ENCODE data around the gene AFF2. TPM values are rescaled to one million over a fixed set of nuclear protein-coding genes. Genes with fewer than 3 reads are reported as not detected.

Gene AFF2
- total RNA-seq, 1 donor from 2014 or later, result 0.74 TPM

GRCh38 chrX:148567779-148568178 lies 67.4 kb downstream of the AFF2 start:
- Histone ChIP-seq H3K36me3 (no peaks in the 10 kb centered on the region), H3K4me1 (no peaks in the 10 kb centered on the region), H3K9me3 (no peaks in the 10 kb centered on the region), H3K27ac (no peak overlapping the region), H3K27me3 (no peaks in the 10 kb centered on the region), H3K4me3 (no peak overlapping the region)
- intact Hi-C loops (cut with DNase I), result no loop called here
- no peak for TF ChIP-seq CTCF (IDR thresholded peaks at IDR 0.05)
- no peak for TF ChIP-seq POLR2A (IDR thresholded peaks at IDR 0.05)
- no peak for TF ChIP-seq POLR2AphosphoS5 (IDR thresholded peaks at IDR 0.05; ENCODE audit: insufficient read depth in 1 of 2, low read depth in 1 of 2)
- DNase-seq (ENCODE audit: extremely low spot score in 2 of 2), result no peak

GRCh38 chrX:148568763-148569162 lies 68.3 kb downstream of the AFF2 start:
- Histone ChIP-seq H3K4me1 (no peaks in the 10 kb centered on the region), H3K4me3 (no peak overlapping the region), H3K27me3 (no peaks in the 10 kb centered on the region), H3K36me3 (no peaks in the 10 kb centered on the region), H3K9me3 (no peaks in the 10 kb centered on the region), H3K27ac (no peak overlapping the region)
- intact Hi-C loops (cut with DNase I), result no loop called here
- no peak for DNase-seq (ENCODE audit: extremely low spot score in 2 of 2)
- TF ChIP-seq POLR2A (IDR thresholded peaks at IDR 0.05), result no peak
- no peak for TF ChIP-seq POLR2AphosphoS5 (IDR thresholded peaks at IDR 0.05; ENCODE audit: insufficient read depth in 1 of 2, low read depth in 1 of 2)
- TF ChIP-seq CTCF (IDR thresholded peaks at IDR 0.05), result no peak

GRCh38 chrX:148572337-148572736 lies 71.9 kb downstream of the AFF2 start:
- no peak overlapping the region for H3K27ac ChIP-seq
- H3K36me3 ChIP-seq, result no peaks in the 10 kb centered on the region
- H3K4me3 ChIP-seq, result no peak overlapping the region
- no peaks in the 10 kb centered on the region for H3K9me3 ChIP-seq
- no peaks in the 10 kb centered on the region for H3K4me1 ChIP-seq
- intact Hi-C loops (cut with DNase I), result no loop called here
- no peak for DNase-seq (ENCODE audit: extremely low spot score in 2 of 2)
- no peaks in the 10 kb centered on the region for H3K27me3 ChIP-seq
- TF ChIP-seq POLR2A (IDR thresholded peaks at IDR 0.05) (no peak), CTCF (IDR thresholded peaks at IDR 0.05) (no peak), POLR2AphosphoS5 (IDR thresholded peaks at IDR 0.05; ENCODE audit: insufficient read depth in 1 of 2, low read depth in 1 of 2) (no peak)

GRCh38 chrX:148573119-148573518 lies 72.7 kb downstream of the AFF2 start:
- Histone ChIP-seq H3K4me3 (no peak overlapping the region), H3K27me3 (no peaks in the 10 kb centered on the region), H3K4me1 (no peaks in the 10 kb centered on the region), H3K36me3 (no peaks in the 10 kb centered on the region), H3K9me3 (no peaks in the 10 kb centered on the region), H3K27ac (no peak overlapping the region)
- no peak for DNase-seq (ENCODE audit: extremely low spot score in 2 of 2)
- TF ChIP-seq CTCF (IDR thresholded peaks at IDR 0.05) (no peak), POLR2AphosphoS5 (IDR thresholded peaks at IDR 0.05; ENCODE audit: insufficient read depth in 1 of 2, low read depth in 1 of 2) (no peak), POLR2A (IDR thresholded peaks at IDR 0.05) (no peak)
- intact Hi-C loops (cut with DNase I), result no loop called here

GRCh38 chrX:148574237-148574973 lies 74.0 kb downstream of the AFF2 start:
- no peaks in the 10 kb centered on the region for H3K36me3 ChIP-seq
- H3K4me3 ChIP-seq, result no peak overlapping the region
- no peaks in the 10 kb centered on the region for H3K4me1 ChIP-seq
- H3K27me3 ChIP-seq, result no peaks in the 10 kb centered on the region
- TF ChIP-seq POLR2A (IDR thresholded peaks at IDR 0.05), result no peak
- TF ChIP-seq CTCF (IDR thresholded peaks at IDR 0.05), result no peak
- TF ChIP-seq POLR2AphosphoS5 (IDR thresholded peaks at IDR 0.05; ENCODE audit: insufficient read depth in 1 of 2, low read depth in 1 of 2), result no peak
- no peak for DNase-seq (ENCODE audit: extremely low spot score in 2 of 2)
- no peak overlapping the region for H3K27ac ChIP-seq
- intact Hi-C loops (cut with DNase I), result no loop called here
- no peaks in the 10 kb centered on the region for H3K9me3 ChIP-seq
